Uterus (tissue), 2 donors: Measurements from ENCODE around the gene SYCP2L.

ENCODE experiments used
- POLR2A ChIP-seq, 2 donors: fragments of 450-650 bp; IDR thresholded peaks; one replicate each; pipeline ENCODE4 v1.6.1; 2016; ENCODE audit warnings: antibody characterized with exemption in 2 of 2, mild to moderate bottlenecking in 1 of 2, moderate library complexity in 1 of 2
- TF ChIP-seq, protein P1 (sequence below), 4 experiments: fragments of 200-600 bp in 2 of 4; fragments of 450-650 bp in 2 of 4; sonication (generic) in 2 of 4; IDR thresholded peaks; one replicate each; pipeline ENCODE4 v1.5.1; 2016 to 2019; ENCODE audit warnings: antibody characterized with exemption in 4 of 4, mild to moderate bottlenecking in 2 of 4, moderate library complexity in 1 of 4

DNA sequence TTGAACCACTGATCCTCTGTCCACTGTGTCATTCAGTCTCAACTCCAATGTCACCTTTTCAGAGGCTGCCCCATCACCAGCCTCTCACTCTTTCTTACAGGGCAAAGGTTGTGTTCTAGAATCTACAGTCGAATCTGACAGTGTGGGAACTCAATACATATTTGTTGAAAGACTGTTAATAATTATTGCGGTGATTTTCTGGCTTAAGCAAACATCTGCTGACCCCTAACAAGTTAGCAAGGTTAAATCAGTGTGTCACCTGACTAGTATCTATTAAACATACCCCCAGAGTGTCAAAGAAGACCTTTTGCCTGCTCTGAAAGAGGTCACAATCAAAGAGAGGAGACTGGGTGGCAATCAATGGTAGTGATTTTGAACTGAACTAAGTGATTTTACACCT is 115.3 kb downstream of the SYCP2L start:
- TF ChIP-seq POLR2A (IDR thresholded peaks at IDR 0.05): no peak
- TF ChIP-seq, protein P1, sequence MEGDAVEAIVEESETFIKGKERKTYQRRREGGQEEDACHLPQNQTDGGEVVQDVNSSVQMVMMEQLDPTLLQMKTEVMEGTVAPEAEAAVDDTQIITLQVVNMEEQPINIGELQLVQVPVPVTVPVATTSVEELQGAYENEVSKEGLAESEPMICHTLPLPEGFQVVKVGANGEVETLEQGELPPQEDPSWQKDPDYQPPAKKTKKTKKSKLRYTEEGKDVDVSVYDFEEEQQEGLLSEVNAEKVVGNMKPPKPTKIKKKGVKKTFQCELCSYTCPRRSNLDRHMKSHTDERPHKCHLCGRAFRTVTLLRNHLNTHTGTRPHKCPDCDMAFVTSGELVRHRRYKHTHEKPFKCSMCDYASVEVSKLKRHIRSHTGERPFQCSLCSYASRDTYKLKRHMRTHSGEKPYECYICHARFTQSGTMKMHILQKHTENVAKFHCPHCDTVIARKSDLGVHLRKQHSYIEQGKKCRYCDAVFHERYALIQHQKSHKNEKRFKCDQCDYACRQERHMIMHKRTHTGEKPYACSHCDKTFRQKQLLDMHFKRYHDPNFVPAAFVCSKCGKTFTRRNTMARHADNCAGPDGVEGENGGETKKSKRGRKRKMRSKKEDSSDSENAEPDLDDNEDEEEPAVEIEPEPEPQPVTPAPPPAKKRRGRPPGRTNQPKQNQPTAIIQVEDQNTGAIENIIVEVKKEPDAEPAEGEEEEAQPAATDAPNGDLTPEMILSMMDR (IDR thresholded peaks at IDR 0.05): no peak
